ENCODE results near the gene DMRT3. TPM values are rescaled to one million over a fixed set of nuclear protein-coding genes. Genes with fewer than 3 reads are reported as not detected.

Gene DMRT3, protein sequence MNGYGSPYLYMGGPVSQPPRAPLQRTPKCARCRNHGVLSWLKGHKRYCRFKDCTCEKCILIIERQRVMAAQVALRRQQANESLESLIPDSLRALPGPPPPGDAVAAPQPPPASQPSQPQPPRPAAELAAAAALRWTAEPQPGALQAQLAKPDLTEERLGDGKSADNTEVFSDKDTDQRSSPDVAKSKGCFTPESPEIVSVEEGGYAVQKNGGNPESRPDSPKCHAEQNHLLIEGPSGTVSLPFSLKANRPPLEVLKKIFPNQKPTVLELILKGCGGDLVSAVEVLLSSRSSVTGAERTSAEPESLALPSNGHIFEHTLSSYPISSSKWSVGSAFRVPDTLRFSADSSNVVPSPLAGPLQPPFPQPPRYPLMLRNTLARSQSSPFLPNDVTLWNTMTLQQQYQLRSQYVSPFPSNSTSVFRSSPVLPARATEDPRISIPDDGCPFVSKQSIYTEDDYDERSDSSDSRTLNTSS
- not detected for polyA plus RNA-seq (2012; ENCODE audit: insufficient read depth, insufficient read length, low read depth)

DNA sequence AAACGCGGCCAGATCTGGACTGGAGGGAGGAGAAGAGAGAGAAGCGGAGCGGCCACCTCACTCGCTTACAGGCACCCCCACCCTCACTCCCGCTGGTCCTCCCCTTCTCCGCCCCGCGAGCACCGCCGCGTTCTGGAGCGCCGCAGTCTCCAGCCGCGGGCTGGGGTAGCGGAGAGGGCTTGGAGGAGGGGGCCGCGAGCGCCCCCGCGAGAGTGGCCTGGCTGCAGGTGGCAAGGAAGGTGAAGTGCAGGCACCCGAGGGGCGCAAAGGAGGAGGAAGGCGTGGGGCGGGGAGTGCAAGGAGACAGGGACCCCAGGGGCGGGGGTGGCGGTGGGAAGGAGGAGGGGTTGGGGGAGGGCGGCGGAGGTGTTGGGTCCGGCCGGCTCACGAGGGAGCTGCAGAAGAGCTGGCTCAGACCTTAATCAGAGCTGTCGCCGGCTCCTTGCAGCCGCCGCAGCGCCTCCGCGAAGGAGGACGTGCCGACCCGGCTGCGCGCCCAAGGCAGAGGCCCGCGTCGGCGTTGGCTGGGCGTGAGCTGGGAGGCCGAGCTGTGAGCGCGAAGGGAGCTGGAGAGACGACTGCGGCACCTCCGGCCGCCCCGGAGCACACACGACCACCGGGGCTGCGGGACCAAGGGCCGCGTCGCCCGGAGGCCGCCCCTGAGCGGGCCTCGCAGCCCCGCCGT is at the start of gene DMRT3:
DMRT3 (plus strand) TSS at position 398 of the 685 bp plus-strand sequence. CDS start 347 bp downstream, outside the sequence.
- no peak within 1 kb of the TSS for H3K4me3 ChIP-seq (ENCODE audit: low read depth, low read length)
- TF ChIP-seq CTCF (IDR thresholded peaks at IDR 0.05; ENCODE audit: low read depth, low read length): no peak
- H3K9me3 ChIP-seq: no peaks in the 10 kb centered on the region; the same call in 1 of the 2 replicates
- peaks cover 82% of the 10 kb centered on the region for H3K27me3 ChIP-seq
- no peak for DNase-seq
- no peaks in the 10 kb centered on the region for H3K36me3 ChIP-seq
- no peaks in the 10 kb centered on the region for H3K4me1 ChIP-seq

DNA sequence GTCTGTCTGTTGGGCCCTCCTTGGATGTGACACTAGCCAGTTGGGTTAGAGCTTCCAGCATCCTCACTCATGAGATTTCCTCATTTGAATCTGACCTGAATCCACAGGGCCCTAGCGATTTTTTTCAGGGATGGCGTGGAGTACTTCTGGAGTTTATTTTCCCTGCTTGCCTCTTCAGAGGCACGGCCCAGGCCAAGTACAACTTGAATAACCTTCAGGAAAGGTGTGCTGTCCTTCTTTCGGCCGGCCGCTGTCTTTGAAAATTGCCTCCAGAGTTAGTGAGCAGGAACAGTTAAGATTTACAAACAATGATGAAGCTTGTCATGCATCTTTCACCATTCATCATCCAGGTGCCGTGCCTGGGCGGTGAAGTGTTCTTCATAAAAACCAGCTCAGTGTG is 49.5 kb upstream of the DMRT3 start:
- Histone ChIP-seq H3K4me3 (ENCODE audit: low read depth, low read length) (no peak overlapping the region), H3K27me3 (no peaks in the 10 kb centered on the region), H3K9me3 (no peaks in the 10 kb centered on the region), H3K4me1 (no peaks in the 10 kb centered on the region), H3K36me3 (no peaks in the 10 kb centered on the region)
- no peak for DNase-seq
- TF ChIP-seq CTCF (IDR thresholded peaks at IDR 0.05; ENCODE audit: low read depth, low read length): no peak

DNA sequence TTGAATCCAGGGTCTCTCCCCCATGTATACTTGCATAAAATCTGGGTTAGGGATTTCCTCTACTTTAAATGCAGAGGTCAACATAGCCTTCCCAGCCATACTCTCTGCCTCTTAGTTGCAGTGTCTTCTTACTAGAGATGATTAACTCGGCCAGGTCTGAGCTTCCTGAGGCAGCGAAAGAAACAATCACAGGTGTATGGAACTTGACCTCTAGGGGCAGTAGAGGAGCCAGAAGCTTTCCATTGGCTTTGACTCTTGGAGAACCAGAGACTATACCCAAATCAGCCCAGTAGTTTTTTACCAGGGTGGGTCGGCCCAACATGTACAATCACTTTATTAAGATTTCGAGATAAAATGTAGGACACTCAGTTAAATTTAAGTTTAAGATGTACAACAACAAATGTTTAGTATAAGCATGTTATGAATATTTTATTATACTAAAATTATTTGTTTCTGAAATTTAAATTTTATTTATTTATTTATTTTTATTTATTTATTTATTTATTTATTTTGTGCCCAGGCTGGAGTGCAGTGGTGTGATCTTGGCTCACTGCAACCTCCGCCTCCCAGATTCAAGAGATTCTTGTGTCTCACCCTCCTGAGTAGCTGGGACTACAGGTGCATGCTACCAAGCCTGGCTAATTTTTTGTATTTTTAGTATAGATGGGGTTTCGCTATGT is 48.0 kb upstream of the DMRT3 start:
- no peak for DNase-seq
- no peaks in the 10 kb centered on the region for H3K4me1 ChIP-seq
- no peaks in the 10 kb centered on the region for H3K9me3 ChIP-seq
- H3K27me3 ChIP-seq: no peaks in the 10 kb centered on the region
- peak; percentile 60 for TF ChIP-seq CTCF (IDR thresholded peaks at IDR 0.05; ENCODE audit: low read depth, low read length)
- no peak overlapping the region for H3K4me3 ChIP-seq (ENCODE audit: low read depth, low read length)
- H3K36me3 ChIP-seq: no peaks in the 10 kb centered on the region

GRCh38 chr9:929719-930118 is 46.7 kb upstream of the DMRT3 start:
- H3K9me3 ChIP-seq: no peaks in the 10 kb centered on the region
- H3K36me3 ChIP-seq: no peaks in the 10 kb centered on the region
- no peak for TF ChIP-seq CTCF (IDR thresholded peaks at IDR 0.05; ENCODE audit: low read depth, low read length)
- H3K4me1 ChIP-seq: no peaks in the 10 kb centered on the region
- no peak overlapping the region for H3K4me3 ChIP-seq (ENCODE audit: low read depth, low read length)
- DNase-seq: no peak
- no peaks in the 10 kb centered on the region for H3K27me3 ChIP-seq

DNA sequence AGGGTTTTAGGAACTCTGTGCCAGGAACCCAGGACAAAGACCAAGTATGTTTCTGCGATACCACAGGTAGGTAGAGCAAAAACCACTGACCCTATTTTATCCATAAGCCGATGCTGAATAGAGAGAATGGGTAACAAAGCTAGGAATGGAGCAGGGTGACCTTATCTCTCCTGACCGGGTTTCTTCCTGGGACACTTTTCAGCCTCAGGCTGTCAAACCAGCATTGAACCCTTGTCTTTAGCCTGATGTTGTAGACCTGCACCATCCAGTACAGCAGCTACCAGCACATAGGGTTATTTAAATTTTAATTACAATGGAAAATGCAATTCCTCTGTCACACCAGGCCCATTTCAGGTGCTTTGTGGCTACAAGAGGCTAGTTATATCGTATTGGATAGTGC is 43.1 kb upstream of the DMRT3 start:
- H3K4me3 ChIP-seq (ENCODE audit: low read depth, low read length): no peak overlapping the region
- no peaks in the 10 kb centered on the region for H3K27me3 ChIP-seq
- no peaks in the 10 kb centered on the region for H3K9me3 ChIP-seq
- H3K4me1 ChIP-seq: no peaks in the 10 kb centered on the region
- no peak for TF ChIP-seq CTCF (IDR thresholded peaks at IDR 0.05; ENCODE audit: low read depth, low read length)
- H3K36me3 ChIP-seq: no peaks in the 10 kb centered on the region
- no peak for DNase-seq

Measured in BE2C (cell line).